ENCODE results near the gene ASB18.

DNA sequence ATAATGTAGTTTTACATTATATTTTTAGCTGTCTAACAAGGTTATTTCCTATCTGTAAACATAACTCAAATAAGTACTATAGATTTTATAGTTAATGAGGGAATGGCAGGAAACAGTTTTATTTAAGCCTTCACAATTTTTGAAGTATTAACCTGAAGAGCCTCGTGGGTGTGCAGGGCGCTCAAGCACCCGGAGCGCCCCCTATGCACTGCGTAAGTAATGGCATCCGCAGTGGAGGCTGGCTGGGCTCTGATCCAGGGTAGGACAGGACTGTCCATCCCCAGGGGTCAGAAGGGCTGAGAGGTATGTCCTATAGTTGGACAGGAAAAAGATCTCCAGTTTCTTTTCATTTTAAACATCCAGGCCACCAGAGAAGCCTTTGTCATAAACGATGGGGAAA is 87.8 kb downstream of the ASB18 start:
- TF ChIP-seq TCF12 (IDR thresholded peaks at IDR 0.05; ENCODE audit: low read depth, low read length) = no peak
- TF ChIP-seq PAX5 (IDR thresholded peaks at IDR 0.05; ENCODE audit: borderline replicate concordance, low read depth, low read length) = no peak

Measured in GM12878 (cell line).